Non-pigmented ciliary epithelial cell (primary cell): ENCODE data around the gene EPN2.
"Not testable (repeated sequence)": the region's sequence is repeated elsewhere in the genome, so short reads cannot be mapped to it uniquely, and the experiment has no call there.

Source experiments
- DNase-seq: peaks from one replicate; pipeline ENCODE4 v3.0.0-alpha.2; 2010; ENCODE audit warnings: low read depth

EPN2 gene

GRCh38 chr17:19345486-19346350 is 108.6 kb downstream of the EPN2 start:
- DNase-seq: no peak

GRCh38 chr17:19346351-19347255 is 109.4 kb downstream of the EPN2 start:
- peak; percentile 68 for DNase-seq

DNA sequence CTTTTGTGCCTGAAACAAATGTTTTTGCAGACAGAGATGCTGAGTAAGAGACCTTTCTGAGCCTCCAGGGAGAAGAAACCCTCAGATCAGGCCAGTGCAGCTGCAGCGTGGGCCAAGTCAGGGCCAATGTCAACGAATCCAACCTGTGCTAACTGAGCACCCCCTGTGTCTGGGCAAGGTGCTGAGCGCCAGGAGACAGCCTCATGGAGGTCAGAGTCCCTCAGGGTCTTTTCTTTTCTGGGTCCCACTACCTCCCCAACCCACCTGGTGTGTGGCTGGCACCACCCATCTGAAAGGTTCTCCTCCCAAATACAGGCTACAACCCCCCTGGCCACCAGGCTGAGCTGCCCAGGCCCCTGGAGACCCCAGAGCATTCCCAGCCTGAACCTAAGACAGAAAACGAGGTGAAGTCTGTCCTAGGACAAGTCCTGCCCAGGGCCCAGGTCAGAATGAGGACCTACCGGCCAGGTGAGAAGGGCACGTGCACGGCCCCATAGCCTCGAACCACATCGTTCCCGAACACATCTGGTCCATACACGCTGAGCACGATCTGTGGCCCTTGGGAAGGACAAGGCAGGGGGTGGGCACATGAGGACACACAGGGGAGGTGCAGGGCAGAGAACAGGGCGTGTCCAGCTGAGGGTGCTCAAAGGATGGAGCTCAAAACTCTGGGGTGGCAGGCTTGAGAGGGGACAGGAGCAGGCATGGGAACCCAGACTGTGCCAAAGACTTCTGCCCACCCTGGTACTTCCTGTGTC is 110.3 kb downstream of the EPN2 start:
- no peak for DNase-seq

DNA sequence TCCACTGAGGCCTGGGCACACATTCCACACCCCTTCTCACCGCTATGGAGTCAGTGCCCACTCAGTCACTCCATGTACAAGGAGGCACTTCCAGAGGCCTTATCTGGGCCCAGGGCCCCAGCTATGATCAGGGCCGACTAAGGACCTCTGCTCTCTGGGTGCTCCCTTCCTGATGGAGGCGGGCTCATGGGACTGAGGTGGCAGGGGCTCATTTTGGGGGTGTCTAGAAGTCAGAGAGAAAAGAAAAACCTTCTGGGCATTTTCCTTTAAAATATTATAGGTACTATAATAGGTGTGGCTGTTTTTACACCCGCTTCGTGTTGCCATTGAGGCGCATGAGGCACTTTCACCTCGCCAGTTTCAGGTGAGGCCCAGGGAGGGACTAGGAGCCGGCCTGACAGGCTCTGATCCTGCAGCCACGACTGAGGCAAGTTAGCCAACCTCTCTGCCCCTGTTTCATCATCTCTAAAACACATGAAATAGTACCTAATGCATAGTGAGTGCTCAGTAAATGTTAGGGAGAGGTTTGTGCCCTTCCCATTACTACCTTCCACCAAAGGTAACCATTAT is 111.0 kb downstream of the EPN2 start:
- no peak for DNase-seq

DNA sequence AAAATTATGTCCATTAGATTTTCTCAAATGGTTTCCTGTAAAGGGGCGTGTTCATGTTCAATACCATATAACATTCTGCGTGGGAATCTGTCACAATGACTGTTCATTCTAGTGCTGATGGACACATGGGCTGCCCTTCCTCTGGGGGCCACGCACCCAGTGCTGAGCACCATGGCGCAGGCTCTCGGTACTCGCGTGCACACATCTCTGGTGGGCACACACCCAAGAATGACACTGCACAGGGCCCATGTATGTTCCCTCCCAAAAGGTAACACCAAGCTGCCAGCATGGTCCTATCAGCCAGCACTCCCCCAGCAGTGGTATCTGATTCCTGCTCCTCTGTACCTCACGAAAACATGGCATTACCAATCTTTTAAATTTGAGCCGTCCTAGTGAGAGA is 111.6 kb downstream of the EPN2 start:
- DNase-seq: no peak

GRCh38 chr17:19353401-19353800 is 116.2 kb downstream of the EPN2 start:
- not testable (repeated sequence) for DNase-seq

DNA sequence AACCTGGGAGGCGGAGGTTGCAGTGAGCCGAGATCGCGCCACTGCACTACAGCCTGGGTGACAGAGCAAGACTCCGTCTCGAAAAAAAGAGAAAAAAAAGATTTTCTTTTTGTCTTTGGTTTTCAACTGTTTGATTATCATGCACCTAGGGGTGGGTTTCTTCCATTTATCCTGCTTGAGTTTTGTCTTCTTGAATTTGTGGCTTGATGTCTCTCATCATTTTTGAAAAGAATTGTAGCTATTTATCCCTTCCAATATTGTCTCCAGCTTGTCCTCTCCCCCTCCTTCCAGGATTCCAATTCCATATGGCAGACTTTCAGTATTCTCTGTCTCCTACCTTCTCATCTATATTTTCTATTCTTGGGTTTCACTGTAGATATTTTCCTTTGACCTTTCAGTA is 117.6 kb downstream of the EPN2 start:
- DNase-seq: no peak

DNA sequence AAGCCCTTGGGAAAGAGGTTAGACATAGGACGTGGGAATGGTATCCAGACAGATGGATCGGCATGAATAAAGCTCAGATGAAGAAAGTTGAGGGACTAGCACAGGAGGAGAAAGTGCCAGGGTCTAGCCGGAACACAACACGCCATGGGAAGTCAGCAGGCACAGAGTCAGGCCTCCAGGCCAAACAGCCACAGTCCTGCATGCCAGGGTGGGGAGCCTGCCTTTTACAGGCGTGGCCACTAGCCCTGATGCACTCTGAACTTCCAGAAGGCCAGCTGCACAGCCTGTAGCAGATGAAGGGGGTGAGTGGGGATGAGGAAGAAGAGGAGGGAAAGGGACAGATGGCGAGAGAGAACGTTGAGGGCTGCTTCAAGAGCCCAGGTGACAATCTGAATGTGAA is 120.2 kb downstream of the EPN2 start:
- DNase-seq: no peak

DNA sequence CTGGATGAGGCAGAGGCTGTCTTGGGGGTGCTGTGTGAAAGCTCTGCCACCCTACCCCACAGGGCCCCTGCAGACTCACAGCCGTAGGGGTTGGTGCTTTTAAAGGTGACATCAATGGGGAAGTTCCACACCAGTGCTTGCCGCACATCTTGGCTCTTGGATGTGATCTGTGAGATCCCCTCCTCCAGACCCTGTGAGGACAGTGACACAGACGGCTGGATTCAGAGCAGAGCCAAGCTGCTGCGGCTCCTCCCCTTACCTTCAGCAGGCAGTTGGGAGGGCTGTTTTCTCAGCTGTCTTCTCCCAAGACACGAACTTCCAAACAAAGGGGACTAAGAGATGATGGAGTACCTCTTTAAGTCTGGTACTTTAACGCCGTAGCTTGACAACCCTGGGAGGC is 120.6 kb downstream of the EPN2 start:
- DNase-seq: no peak

GRCh38 chr17:19359151-19359550 is 122.0 kb downstream of the EPN2 start:
- DNase-seq: no peak

GRCh38 chr17:19359856-19360255 is 122.7 kb downstream of the EPN2 start:
- no peak for DNase-seq

DNA sequence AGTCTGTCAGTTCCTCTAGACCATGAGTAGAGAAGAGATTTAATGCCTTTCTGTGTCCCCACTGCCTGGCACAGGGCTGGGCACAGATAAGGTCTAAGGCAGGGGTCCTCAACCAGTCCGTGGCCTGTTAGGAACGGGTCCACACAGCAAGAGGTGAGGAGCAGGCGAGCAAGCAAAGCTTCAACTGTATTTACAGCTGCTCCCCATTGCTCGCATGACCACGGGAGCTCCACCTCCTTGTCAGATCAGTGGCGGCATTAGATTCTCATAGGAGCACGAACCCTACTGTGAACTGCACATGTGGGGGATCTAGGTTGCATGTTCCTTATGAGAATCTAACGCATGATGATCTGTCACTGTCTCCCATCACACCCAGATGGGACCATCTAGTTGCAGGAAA is 123.6 kb downstream of the EPN2 start:
- DNase-seq: no peak

DNA sequence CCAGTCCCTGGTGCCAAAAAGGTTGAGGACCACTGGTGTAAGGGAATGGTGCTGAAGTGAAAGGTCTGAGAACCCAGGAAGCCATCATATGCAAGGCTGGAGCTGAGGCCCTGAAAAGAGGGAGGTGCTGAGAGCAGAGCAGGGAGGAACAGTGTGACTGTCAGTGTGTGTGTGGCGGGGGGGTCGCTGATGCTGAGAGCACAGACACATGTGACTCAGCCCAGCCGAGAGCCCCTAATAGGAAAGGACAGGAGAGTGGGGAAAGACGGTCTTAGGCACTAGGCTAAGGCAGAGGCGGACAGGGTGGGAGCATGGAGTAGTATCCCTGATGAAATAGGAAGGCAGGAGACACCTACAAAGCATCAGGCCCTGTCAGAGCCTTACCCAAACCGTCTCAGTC is 124.2 kb downstream of the EPN2 start:
- DNase-seq: no peak

GRCh38 chr17:19361944-19362276 is 124.7 kb downstream of the EPN2 start:
- no peak for DNase-seq

- no peak for DNase-seq
Measured at GRCh38 chr17:19362277-19363113, 125.3 kb downstream of the EPN2 start, which contains the start of gene B9D1. B9D1 (minus strand) TSS chr17:19362723; CDS start chr17:19362569, 154 bp downstream.

DNA sequence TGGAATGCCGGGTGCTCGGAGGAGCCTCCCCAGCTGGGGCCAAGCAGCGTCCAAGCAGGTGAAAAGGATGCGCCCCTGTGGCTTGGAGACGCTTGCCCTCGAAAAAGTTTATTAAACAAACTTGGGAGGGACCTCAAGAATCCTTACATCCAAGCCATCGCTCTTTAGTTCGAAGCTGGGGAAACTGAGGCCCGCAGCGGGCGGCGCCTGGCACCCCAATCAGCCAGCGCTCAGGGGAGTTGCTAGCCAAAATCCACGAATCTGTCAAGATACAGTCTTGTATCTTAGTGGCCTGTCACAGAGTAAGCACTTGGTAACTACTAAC is 125.9 kb downstream of the EPN2 start:
- DNase-seq: no peak

- no peak for DNase-seq
Measured at GRCh38 chr17:19363460-19364035, 126.4 kb downstream of the EPN2 start.

DNA sequence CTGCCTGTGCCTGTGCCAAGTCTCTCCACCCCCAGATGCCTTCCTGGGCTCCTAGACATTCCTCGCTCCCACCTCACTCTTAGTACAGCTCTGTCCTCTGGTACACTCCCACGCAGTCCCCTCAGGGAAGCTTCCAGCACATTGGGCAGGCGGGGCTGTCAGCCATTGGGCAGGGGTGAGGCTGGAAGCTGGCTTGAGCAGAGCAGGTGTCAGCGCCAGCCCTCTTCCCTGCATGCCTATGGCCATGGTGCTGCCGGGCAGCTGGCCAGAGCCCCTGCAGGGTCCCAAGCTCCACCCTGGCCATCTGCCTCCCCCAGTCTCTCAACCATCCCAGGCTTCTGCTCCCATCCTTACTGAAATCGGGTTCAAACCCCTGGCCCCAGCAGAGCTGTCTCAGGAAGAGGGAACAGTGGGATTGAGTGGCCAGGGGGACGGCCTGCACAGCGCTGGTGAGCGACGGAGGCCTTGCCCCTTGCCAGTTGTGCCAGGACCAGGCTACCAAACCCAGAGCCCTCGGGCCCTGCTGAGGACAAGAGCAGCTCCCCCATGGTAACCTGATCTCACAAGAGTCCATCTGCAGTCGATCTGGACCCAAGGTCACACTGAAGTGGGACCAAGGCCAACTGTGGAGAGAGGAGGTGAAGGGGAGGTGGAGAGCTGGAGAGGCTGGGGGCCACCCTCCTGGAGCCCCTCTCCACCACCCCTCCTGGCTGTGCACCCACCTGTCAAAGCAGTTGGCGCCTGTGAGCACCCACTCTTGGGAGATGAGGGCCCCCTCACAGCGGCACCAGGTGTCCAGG is 127.7 kb downstream of the EPN2 start:
- DNase-seq: no peak

GRCh38 chr17:19365499-19365817 is 128.3 kb downstream of the EPN2 start:
- no peak for DNase-seq
